Activated naive CD4-positive, alpha-beta T cell (primary cell): ENCODE measurements around the gene HSDL1.

Source experiments
- DNase-seq, 4 experiments: peaks; one replicate each; lab custom pipeline; 2025; lab: John Stamatoyannopoulos, UW

Gene HSDL1

GRCh38 chr16:84176192-84177053, 31.4 kb upstream of the HSDL1 start:
- DNase-seq: no peak

DNA sequence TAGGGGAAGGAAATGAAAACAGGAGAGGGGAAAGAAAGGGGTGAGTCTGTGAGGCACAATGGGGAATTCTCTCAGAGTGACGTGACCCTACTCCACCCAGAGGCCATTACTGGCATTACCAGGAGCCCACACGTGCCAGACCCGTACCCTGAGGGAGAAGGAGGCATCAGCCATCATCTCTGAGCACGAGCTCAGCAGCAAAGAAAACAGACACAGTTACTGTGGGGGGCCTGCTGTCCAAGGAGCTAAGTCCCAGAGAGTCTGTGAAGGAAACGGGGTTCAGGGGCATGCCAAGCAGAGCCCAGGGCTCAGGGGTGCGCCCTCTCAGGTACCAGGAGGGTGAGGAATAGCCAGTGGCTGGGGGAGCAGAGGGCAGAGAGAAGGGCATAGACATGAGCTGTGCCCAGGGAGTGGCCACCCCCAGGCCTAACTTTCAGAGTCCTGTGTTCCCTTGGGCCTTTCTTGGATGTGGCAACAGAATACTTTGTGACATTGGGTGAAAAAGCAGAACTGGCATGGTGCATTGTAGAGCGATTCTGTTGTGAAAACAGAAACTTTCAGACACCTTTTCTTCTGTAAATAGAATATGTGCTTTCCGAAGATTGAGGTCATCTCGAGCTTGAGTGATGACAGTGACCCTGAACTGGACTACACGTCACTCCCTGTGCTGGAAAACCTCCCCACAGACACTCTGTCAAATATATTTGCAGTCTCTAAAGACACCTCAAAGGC, 30.5 kb upstream of the HSDL1 start:
- peak in 1 of 4 experiments; percentile 35 for DNase-seq

- DNase-seq: no peak
Measured at GRCh38 chr16:84174396-84174795, 29.4 kb upstream of the HSDL1 start.

DNA sequence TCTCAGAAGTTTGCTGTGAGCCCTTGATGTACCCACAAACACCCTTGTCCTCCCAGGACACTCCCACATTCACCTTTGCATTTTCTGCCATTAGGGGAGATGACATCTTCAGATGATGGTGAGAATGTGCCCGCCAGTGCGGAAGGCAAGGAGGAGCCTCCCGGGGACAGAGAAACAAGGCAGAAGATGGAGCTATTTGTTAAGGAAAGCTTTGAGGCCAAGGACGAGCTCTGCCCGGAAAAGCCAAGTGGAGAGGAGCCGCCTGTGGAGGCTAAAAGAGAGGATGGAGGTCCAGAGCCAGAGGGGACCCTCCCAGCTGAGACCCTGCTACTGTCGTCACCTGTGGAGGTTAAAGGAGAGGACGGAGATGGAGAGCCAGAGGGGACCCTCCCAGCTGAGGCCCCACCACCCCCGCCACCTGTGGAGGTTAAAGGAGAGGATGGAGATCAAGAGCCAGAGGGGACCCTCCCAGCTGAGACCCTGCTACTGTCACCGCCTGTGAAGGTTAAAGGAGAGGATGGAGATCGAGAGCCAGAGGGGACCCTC, 24.9 kb upstream of the HSDL1 start:
- DNase-seq: no peak

DNA sequence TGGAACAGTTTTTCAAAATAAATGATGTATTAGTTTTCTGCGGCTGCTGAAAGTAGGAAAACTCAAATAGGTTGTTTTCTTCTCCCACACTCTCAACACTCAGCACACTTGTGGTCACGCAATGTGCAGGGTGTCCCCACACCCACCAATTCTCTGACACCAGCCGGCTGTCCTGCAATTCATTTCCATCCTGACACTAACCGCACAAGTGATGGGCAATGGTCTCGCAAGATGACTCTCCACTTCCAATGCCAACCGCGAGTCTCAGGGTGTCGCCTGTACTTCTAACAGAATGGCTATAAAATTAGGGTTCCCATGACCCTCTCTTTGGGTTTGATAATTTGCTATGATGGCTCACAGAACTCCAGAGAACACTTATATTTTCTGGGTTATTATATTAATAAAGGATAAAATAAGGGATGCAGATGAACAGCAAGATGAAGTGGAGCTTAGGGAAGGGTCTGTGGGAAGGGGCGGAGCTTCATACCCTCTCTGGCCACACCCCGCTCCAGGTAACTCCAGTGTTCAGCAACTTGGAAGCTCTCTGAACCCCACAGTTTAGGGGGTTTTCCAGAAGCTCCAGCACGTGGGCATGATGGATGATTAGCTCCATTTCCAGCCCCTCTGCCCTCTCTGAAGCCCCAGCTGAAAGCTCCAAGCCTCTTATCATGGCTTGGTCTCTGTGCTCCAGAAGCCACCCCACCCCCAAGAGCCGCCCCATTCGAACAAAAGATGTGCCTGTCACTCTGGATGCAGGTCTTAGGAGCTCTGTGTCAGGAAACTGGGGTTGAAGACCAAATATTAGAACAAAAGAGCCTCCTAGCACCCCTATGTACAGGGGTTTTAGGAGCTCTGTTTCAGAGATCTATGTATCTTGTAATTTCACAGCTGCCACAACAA, 22.1 kb upstream of the HSDL1 start:
- DNase-seq: no peak

DNA sequence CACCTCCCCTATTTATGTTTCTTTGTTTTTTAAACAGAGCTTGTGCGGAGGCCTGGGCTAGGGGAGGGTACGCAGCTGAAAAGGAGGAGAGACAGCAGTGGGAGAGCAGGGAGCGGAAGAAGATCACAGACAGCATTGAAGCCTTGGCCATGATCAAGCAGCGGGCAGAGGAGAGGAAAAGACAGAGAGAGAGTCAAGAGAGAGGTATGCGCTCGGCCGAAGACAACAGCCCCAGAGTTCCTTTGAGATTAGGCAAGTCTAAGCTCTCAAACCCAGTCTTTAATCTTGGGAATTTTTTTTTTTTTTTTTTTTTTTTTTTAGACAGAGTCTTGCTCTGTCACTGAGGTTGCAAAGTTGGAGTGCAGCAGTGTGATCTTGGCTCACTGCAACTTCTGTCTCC, 20.8 kb upstream of the HSDL1 start:
- no peak for DNase-seq

- no peak for DNase-seq
Measured at GRCh38 chr16:84161801-84162200, 16.8 kb upstream of the HSDL1 start.

GRCh38 chr16:84161037-84161436, 16.1 kb upstream of the HSDL1 start:
- DNase-seq: no peak

DNA sequence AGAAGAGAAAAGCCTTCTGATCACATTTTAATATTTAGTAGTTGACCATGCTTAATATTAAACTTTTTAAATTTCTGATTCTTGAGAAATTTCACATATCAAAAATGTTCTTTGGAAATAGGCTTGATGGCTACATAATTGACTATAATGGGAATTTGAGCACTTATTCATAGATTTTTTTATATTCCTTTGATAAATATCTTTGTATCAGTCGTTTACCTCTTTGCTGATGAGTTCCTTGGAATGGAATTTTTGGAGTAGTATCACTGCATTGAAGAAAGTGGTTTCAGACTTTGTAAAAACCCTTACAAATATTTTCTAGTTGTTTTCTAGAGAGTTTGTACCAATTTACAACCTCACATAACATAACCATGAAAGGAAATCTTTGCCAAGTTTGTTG, 14.8 kb upstream of the HSDL1 start:
- DNase-seq: no peak

DNA sequence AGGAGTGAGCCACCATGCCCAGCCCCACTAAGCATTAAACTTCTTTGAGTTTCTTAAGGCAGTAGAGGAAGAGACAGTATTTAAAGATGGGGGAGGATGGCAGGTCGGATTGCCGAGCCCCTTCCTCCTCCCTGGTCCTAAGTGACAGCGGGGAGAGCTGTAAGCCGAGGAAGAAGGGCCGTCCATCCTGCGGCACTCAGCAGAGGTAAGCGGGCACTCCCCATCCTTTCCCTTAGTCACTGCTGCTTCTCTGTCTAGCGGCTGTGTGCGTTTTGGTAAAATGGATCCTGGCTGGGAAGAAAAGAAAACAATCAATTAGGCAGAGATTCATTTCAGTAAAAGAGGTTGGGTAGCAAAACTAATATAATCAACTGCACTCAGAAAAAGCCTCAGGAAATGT, 14.0 kb upstream of the HSDL1 start:
- no peak for DNase-seq

DNA sequence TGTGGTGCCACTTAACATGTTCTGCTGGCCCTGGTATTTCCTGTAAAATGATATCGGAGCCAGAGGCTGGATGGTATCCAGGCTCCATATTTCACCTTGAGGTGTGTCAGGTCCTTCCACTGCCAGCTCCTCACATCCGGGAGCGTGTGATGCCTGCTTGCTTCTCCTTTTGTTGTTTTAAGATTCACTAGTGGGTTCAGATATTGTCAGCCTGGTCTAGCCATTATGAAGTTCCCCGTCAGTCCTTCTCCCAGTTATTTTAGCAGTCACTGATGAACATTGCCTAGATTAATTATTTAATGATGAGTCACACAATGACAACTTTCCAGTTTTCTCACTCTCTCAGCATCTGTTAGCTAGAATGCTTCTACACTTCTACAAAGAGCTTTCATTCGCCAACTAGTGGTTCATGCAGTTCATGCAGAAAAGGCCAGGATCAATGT, 11.4 kb upstream of the HSDL1 start:
- DNase-seq: no peak

DNA sequence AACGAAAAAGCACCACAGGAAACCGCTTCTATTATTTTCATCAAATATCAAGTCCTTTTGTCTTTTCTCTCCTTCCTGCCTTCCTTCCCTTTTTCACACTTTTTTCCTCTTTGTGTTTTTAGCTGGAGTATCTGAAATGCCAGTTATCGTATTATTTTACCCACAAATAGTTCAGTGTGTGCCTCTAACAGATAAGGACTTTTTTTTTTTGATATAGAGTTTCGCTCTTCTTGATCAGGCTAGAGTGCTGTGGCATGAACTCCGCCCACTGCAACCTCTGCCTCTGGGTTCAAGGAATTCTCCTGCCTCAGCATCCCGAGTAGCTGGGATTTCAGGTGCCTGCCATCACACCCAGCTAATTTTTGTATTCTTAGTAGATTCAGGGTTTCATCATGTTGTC, 10.8 kb upstream of the HSDL1 start:
- DNase-seq: no peak

DNA sequence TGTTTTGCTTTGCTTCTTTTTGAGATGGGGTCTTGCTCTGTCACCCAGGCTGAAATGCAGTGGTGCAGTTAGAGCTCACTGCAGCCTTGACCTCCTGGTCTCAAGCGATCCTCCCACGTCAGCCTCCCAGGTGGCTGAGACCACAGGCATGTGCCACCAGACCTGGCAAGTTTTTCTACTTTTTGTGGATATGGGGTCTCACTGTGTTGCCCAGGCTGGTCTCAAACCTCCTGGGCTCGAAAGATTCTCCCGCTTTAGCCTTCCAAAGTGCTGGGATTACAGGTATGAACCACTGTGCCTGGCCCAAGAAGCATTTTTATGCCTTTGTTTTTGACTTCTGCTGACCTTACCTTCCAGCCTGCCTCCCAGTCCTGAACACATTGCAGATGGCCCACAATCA, 10.2 kb upstream of the HSDL1 start:
- DNase-seq: no peak

- DNase-seq: no peak
Measured at GRCh38 chr16:84153660-84154214, 8.8 kb upstream of the HSDL1 start.

GRCh38 chr16:84150926-84151325, 5.9 kb upstream of the HSDL1 start:
- no peak for DNase-seq

DNA sequence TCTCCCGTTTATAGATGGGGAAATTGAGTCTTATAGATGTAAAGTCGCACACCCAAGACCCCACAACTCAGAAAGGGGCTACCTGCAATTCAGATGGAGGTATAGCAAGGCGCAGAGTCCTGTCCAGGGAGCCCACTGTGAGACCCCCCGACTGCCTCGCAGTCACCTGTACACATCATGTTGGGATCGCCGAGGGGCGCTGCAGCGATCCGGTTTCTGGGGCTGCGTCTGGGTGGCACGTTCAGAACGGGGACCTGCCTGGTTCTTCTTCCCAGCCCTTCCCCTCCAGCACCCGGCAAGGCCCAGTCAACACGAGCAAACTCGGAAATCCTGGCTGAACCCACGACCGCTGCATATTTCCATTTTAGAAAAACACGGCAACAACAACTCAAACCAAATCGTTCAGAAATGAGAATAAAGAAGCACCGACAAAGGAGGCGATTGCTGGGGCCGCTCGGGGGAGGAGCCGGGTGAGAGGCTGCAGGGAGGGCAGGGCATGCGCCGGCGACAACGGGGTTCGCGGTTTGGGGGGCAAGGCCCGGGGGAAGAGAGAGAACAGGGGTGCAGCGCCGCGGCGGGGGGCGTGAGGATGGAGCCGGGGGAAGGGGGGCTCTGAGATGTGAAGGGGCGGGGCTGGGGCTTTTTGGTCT, 643 bp downstream of the HSDL1 start:
- peak in 2 of 4 experiments; percentile 17 to 36 for DNase-seq

- DNase-seq: no peak
Measured at GRCh38 chr16:84143784-84144199, 1.2 kb downstream of the HSDL1 start.

DNA sequence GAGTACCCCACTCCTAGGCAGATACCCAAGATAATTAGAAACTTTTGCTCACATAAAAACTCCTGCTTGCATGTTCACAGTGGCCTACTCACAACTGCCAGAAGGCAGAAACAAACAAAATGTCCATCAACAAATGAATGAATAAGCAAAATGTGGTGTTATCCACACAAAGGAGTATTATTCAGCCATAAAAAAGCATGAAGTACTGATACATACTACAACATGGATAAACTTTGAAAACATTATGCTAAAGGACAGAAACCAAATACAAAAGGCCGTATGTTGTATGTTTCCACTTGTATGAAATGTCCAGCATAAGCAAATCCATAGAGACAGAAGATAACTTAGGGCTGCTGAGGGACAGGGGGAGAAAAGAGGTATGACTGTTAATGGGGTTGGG, 1.9 kb downstream of the HSDL1 start:
- DNase-seq: no peak

DNA sequence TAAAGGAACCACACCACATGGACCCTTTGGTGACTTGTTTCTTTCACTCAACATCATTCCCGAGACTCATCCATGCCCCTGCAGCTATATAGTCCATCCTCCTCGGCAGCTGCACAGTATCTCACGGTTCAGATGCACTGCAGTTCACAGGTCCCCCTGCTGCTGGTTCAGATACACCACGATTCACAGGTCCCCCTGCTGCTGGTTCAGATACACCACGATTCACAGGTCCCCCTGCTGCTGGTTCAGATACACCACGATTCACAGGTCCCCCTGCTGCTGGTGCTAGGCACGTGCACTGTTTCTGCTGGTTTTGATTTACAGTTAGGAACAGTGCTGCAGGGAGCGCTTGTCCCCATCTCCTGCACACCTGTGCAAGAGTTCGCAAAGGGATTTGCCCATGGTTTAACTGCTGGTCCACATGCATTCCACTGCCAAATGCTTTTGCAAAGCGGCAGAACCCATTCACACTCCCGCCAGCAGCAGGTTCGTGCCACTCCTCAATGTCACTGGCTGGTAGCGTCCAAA, 3.8 kb downstream of the HSDL1 start:
- DNase-seq: no peak

GRCh38 chr16:84139628-84140258, 5.2 kb downstream of the HSDL1 start:
- DNase-seq: no peak
